ENCODE results near the gene GPR150.

The GPR150 gene

GRCh38 chr5:95669985-95670384 lies 50.1 kb downstream of the GPR150 start:
- Histone ChIP-seq H3K4me3 (ENCODE audit: extremely low read depth, insufficient read depth, low read length, poor library complexity, severe bottlenecking) (no peak overlapping the region), H3K36me3 (ENCODE audit: control insufficient read depth, insufficient read depth, low read length) (no peaks in the 10 kb centered on the region), H3K9me3 (ENCODE audit: control insufficient read depth, low read length) (no peaks in the 10 kb centered on the region), H3K4me1 (ENCODE audit: control insufficient read depth, insufficient read depth, low read length, poor library complexity, severe bottlenecking) (no peaks in the 10 kb centered on the region), H3K27ac (ENCODE audit: low read depth, low read length, severe bottlenecking) (no peak overlapping the region)
- 94 to 98% methylated on average over 4 of the region's 5 CpGs for WGBS, 2 experiments (ENCODE audit: insufficient coverage in 2 of 2)

GRCh38 chr5:95670568-95670967 lies 50.7 kb downstream of the GPR150 start:
- no peaks in the 10 kb centered on the region for H3K36me3 ChIP-seq (ENCODE audit: control insufficient read depth, insufficient read depth, low read length)
- WGBS, 2 experiments (ENCODE audit: insufficient coverage in 2 of 2): 89 to 94% methylated on average over 3 of the region's 3 CpGs
- no peaks in the 10 kb centered on the region for H3K4me1 ChIP-seq (ENCODE audit: control insufficient read depth, insufficient read depth, low read length, poor library complexity, severe bottlenecking)
- no peak overlapping the region for H3K4me3 ChIP-seq (ENCODE audit: extremely low read depth, insufficient read depth, low read length, poor library complexity, severe bottlenecking)
- H3K27ac ChIP-seq (ENCODE audit: low read depth, low read length, severe bottlenecking): no peak overlapping the region
- H3K9me3 ChIP-seq (ENCODE audit: control insufficient read depth, low read length): no peaks in the 10 kb centered on the region

Measured in mesodermal cell (in vitro differentiated cells).